Liver (tissue), 9 donors: Measurements from ENCODE around the gene GCH1. TPM values are rescaled to one million over a fixed set of nuclear protein-coding genes. Genes with fewer than 3 reads are reported as not detected.

Experiments used
- DNase-seq: peaks from one replicate; pipeline ENCODE4 v3.0.0-alpha.2; 2017; ENCODE audit warnings: low spot score
- H3K27ac ChIP-seq, 2 donors: one replicate each; pipeline ENCODE4 v1.7.0; 2013; ENCODE audit warnings: inconsistent platforms in 2 of 2, low read length in 2 of 2, control low read depth in 1 of 2, low read depth in 1 of 2, mild to moderate bottlenecking in 1 of 2
- H3K27me3 ChIP-seq, 4 donors: one replicate each; pipeline versions ENCODE4 v1.6.1 to v1.7.0; 2013; ENCODE audit warnings: low read length in 3 of 4, inconsistent platforms in 1 of 4, mild to moderate bottlenecking in 1 of 4, moderate library complexity in 1 of 4; ENCODE audit not compliant: control insufficient read depth in 4 of 4, insufficient read depth in 4 of 4
- H3K36me3 ChIP-seq, 4 donors: one replicate each; pipeline versions ENCODE4 v1.6.1 to v1.7.0; 2013; ENCODE audit warnings: low read length in 3 of 4, mild to moderate bottlenecking in 3 of 4, low read depth in 1 of 4, moderate library complexity in 1 of 4; ENCODE audit not compliant: control insufficient read depth in 4 of 4, insufficient read depth in 3 of 4
- H3K4me1 ChIP-seq, 4 donors: one replicate each; pipeline versions ENCODE4 v1.6.1 to v1.7.0; 2013; ENCODE audit warnings: low read length in 3 of 4, mild to moderate bottlenecking in 3 of 4, moderate library complexity in 1 of 4; ENCODE audit not compliant: control insufficient read depth in 4 of 4, insufficient read depth in 4 of 4
- H3K4me3 ChIP-seq, 3 donors: one replicate each; pipeline versions ENCODE4 v1.6.1 to v1.7.0; 2013; ENCODE audit warnings: low read length in 3 of 3, control low read depth in 1 of 3, low read depth in 1 of 3, mild to moderate bottlenecking in 1 of 3
- H3K9ac ChIP-seq, 2 donors: one replicate each; pipeline ENCODE4 v1.7.0; 2013; ENCODE audit warnings: low read length in 2 of 2, mild to moderate bottlenecking in 2 of 2, moderate library complexity in 2 of 2, control low read depth in 1 of 2, low read depth in 1 of 2
- H3K9me3 ChIP-seq, 4 donors: one replicate each; pipeline versions ENCODE4 v1.6.1 to v1.7.0; 2013; ENCODE audit warnings: low read length in 3 of 4; ENCODE audit not compliant: control insufficient read depth in 4 of 4
- CTCF ChIP-seq: fragments of 150-350 bp; IDR thresholded peaks from 2 replicates; pipeline ENCODE4 v1.5.1; 2017; ENCODE audit warnings: improper control_type of control experiment, low read depth, low read length; ENCODE audit not compliant: missing input control
- FOXA1 ChIP-seq: IDR thresholded peaks from 2 replicates; pipeline ENCODE4 v1.6.1; 2016; ENCODE audit warnings: antibody characterized with exemption
- NR2F2 ChIP-seq: IDR thresholded peaks from 2 replicates; pipeline ENCODE4 v1.6.1; 2016; ENCODE audit warnings: antibody characterized with exemption
- SP1 ChIP-seq: IDR thresholded peaks from 2 replicates; pipeline ENCODE4 v1.6.1; 2018; ENCODE audit warnings: antibody characterized with exemption, mild to moderate bottlenecking
- TAF1 ChIP-seq: conservative IDR thresholded peaks from 2 replicates; pipeline ENCODE4 v1.6.1; 2016; ENCODE audit warnings: antibody characterized with exemption, mild to moderate bottlenecking
- YY1 ChIP-seq: IDR thresholded peaks from 2 replicates; pipeline ENCODE4 v1.6.1; 2016; ENCODE audit warnings: antibody characterized with exemption, mild to moderate bottlenecking
- WGBS: extraction: QIAGEN DNeasy Blood & Tissue Kit; methylation state at CpG from one replicate; pipeline ENCODE4 v1.1.7; 2013; 5-methylcytosine and 5-hydroxymethylcytosine counted together
- polyA plus RNA-seq, 2 donors: library from polyadenylated mRNA; stranded (reverse) in 1 of 2; unstranded in 1 of 2; fragments of 200-250 nt in 1 of 2; fragments of >200 nt in 1 of 2; fragmentation: Nextera tagmentation in 1 of 2; extraction: Ambion mirVana in 1 of 2; gene quantifications; one replicate each; pipeline versions ENCODE4 v1.2.1 to v1.2.3, GENCODE V29; 2013 to 2015
- total RNA-seq, 2 donors: library from RNA; depleted of rRNA; stranded (reverse); fragments of >200 nt; gene quantifications; one replicate each; pipeline ENCODE4 v1.2.3, GENCODE V29; 2014
- TF ChIP-seq, protein P1 (sequence below): IDR thresholded peaks from 2 replicates; pipeline ENCODE4 v1.6.1; 2016; ENCODE audit warnings: antibody characterized with exemption
- TF ChIP-seq, protein P2 (sequence below): IDR thresholded peaks from 2 replicates; pipeline ENCODE4 v1.6.1; 2016; ENCODE audit warnings: antibody characterized with exemption
- TF ChIP-seq, protein P3 (sequence below): IDR thresholded peaks from 2 replicates; pipeline ENCODE4 v1.6.1; 2016; ENCODE audit warnings: antibody characterized with exemption
- TF ChIP-seq, protein P4 (sequence below): IDR thresholded peaks from 2 replicates; pipeline ENCODE4 v1.6.1; 2016; ENCODE audit warnings: antibody characterized with exemption, mild to moderate bottlenecking
- donor health status: healthy.
- donor health status: healthy.
- donor health status: healthy.
- donor health status: healthy.
- donor health status: healthy.

GCH1 gene
- total and polyA plus RNA-seq, 4 donors = 19.7 to 60.0 (median 37.0) TPM

- Histone ChIP-seq H3K27ac (no peak overlapping the region), H3K4me3 (no peak overlapping the region)
- TF ChIP-seq YY1 (no peak), TAF1 (no peak), FOXA1 (no peak), NR2F2 (no peak)
- TF ChIP-seq, protein P1, sequence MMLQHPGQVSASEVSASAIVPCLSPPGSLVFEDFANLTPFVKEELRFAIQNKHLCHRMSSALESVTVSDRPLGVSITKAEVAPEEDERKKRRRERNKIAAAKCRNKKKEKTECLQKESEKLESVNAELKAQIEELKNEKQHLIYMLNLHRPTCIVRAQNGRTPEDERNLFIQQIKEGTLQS = no peak
- TF ChIP-seq, protein P2, sequence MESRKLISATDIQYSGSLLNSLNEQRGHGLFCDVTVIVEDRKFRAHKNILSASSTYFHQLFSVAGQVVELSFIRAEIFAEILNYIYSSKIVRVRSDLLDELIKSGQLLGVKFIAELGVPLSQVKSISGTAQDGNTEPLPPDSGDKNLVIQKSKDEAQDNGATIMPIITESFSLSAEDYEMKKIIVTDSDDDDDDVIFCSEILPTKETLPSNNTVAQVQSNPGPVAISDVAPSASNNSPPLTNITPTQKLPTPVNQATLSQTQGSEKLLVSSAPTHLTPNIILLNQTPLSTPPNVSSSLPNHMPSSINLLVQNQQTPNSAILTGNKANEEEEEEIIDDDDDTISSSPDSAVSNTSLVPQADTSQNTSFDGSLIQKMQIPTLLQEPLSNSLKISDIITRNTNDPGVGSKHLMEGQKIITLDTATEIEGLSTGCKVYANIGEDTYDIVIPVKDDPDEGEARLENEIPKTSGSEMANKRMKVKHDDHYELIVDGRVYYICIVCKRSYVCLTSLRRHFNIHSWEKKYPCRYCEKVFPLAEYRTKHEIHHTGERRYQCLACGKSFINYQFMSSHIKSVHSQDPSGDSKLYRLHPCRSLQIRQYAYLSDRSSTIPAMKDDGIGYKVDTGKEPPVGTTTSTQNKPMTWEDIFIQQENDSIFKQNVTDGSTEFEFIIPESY = no peak
- TF ChIP-seq, protein P3, sequence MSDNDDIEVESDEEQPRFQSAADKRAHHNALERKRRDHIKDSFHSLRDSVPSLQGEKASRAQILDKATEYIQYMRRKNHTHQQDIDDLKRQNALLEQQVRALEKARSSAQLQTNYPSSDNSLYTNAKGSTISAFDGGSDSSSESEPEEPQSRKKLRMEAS = no peak
Measured at GRCh38 chr14:54866588-54866987, 36.0 kb downstream of the GCH1 start.

DNA sequence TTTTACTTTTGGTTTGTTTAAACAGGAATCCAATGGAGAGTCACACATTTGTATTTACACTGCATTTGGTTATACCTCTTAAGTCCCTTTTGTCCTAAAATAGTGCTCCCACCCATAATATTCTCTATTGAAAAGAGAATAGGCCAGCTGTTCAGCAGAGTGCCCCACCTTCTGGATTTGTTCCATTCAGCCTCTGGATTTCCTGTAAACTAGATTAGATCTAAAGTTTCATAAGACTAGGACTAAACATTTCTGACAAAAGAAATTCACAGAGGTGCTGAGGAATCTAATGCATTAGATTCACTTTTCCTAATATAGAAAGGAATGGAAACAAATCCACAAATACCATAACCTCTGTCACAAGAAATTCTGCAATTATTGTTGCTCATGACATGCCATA, 38.1 kb downstream of the GCH1 start:
- TF ChIP-seq CTCF (no peak), TAF1 (no peak)
- TF ChIP-seq, protein P1 = no peak
- peak overlapping the region in 1 of 2 donors; percentile 29 for H3K9ac ChIP-seq
- no peak overlapping the region for H3K4me3 ChIP-seq
- peaks cover 2 to 7% (median 5%) of the 10 kb centered on the region in 4 donors for H3K36me3 ChIP-seq
- no peak for DNase-seq
- no peak overlapping the region for H3K27ac ChIP-seq
- no peaks in the 10 kb centered on the region for H3K27me3 ChIP-seq
- no peaks in the 10 kb centered on the region for H3K9me3 ChIP-seq
- peaks cover 0 to 12% (median 6%) of the 10 kb centered on the region in 4 donors for H3K4me1 ChIP-seq

More at GRCh38 chr14:54866588-54866987, 36.0 kb downstream of the GCH1 start:
- H3K9ac ChIP-seq = no peak overlapping the region
- peaks cover 0 to 5% (median 2%) of the 10 kb centered on the region in 4 donors for H3K36me3 ChIP-seq
- H3K4me1 ChIP-seq = peaks cover 0 to 13% (median 8%) of the 10 kb centered on the region in 4 donors
- no peaks in the 10 kb centered on the region for H3K9me3 ChIP-seq
- no peaks in the 10 kb centered on the region for H3K27me3 ChIP-seq
- no peak for DNase-seq
- 91% methylated on average over 4 of the region's 4 CpGs for WGBS

- 88% methylated on average over 1 of the region's 1 CpG for WGBS
- Histone ChIP-seq H3K27me3 (no peaks in the 10 kb centered on the region), H3K9me3 (no peaks in the 10 kb centered on the region), H3K4me3 (no peak overlapping the region), H3K9ac (no peak overlapping the region), H3K36me3 (peaks cover 4 to 18% (median 10%) of the 10 kb centered on the region in 4 donors), H3K4me1 (peaks cover 0 to 7% (median under 1%) of the 10 kb centered on the region in 4 donors), H3K27ac (no peak overlapping the region)
- no peak for DNase-seq
- TF ChIP-seq, protein P4, sequence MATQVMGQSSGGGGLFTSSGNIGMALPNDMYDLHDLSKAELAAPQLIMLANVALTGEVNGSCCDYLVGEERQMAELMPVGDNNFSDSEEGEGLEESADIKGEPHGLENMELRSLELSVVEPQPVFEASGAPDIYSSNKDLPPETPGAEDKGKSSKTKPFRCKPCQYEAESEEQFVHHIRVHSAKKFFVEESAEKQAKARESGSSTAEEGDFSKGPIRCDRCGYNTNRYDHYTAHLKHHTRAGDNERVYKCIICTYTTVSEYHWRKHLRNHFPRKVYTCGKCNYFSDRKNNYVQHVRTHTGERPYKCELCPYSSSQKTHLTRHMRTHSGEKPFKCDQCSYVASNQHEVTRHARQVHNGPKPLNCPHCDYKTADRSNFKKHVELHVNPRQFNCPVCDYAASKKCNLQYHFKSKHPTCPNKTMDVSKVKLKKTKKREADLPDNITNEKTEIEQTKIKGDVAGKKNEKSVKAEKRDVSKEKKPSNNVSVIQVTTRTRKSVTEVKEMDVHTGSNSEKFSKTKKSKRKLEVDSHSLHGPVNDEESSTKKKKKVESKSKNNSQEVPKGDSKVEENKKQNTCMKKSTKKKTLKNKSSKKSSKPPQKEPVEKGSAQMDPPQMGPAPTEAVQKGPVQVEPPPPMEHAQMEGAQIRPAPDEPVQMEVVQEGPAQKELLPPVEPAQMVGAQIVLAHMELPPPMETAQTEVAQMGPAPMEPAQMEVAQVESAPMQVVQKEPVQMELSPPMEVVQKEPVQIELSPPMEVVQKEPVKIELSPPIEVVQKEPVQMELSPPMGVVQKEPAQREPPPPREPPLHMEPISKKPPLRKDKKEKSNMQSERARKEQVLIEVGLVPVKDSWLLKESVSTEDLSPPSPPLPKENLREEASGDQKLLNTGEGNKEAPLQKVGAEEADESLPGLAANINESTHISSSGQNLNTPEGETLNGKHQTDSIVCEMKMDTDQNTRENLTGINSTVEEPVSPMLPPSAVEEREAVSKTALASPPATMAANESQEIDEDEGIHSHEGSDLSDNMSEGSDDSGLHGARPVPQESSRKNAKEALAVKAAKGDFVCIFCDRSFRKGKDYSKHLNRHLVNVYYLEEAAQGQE = peak; percentile 64
- TF ChIP-seq SP1 = no peak
Measured at GRCh38 chr14:54857830-54858269, 44.8 kb downstream of the GCH1 start.
